DMS53 (cell line): ENCODE measurements around the gene DSE.
A peak's percentile ranks its signal among the peaks of the same experiment; 100 is the strongest.

Experiments used
- DNase-seq: peaks from one replicate; lab custom pipeline; 2025; lab: John Stamatoyannopoulos, UW

DSE gene

GRCh38 chr6:116417661-116418060 is 46.9 kb downstream of the DSE start:
- no peak for DNase-seq

GRCh38 chr6:116419069-116419786 is 48.5 kb downstream of the DSE start:
- DNase-seq, result no peak

DNA sequence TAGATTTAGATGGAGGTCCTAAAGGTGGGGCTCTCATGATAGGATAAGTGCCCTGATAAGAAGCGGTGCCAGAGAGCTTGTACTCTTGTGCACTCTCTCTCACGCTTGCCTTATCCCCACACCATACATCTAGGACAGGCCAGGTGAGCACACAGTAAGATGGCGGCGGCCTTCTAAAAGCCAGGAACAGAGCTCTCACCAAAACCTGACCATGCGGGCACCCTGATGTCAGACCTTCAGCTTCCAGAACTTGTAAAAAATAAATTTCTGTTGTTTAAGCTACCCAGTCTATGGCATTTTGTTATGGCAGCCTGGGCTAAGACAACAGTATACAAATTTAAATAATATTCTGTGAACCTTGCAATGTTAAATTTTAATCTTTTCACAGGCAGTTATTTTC is 49.6 kb downstream of the DSE start:
- no peak for DNase-seq

GRCh38 chr6:116422238-116422637 is 51.5 kb downstream of the DSE start:
- no peak for DNase-seq

- no peak for DNase-seq
Observed at GRCh38 chr6:116424001-116424400, 53.3 kb downstream of the DSE start.

GRCh38 chr6:116426551-116426950 is 55.8 kb downstream of the DSE start:
- no peak for DNase-seq

DNA sequence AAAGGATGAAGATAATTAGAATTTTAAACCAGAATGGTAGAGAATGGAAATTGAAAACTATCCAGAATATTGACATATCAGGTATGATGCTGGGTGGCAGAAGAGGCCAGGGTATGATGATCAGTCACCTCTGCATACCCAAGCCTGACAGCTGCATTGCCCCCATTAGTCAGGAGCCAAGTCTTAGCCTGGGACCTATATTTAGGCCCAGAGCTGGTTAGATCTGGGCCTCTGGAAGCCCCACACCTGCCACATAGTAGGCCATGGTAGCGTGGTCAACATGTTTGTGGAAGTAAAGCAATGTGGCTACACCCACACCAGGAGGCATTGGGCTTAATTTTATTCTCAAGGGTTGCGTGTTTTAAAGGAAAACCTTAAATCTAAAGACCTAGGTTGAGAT is 58.4 kb downstream of the DSE start:
- no peak for DNase-seq

GRCh38 chr6:116430860-116431259 is 60.1 kb downstream of the DSE start:
- no peak for DNase-seq

DNA sequence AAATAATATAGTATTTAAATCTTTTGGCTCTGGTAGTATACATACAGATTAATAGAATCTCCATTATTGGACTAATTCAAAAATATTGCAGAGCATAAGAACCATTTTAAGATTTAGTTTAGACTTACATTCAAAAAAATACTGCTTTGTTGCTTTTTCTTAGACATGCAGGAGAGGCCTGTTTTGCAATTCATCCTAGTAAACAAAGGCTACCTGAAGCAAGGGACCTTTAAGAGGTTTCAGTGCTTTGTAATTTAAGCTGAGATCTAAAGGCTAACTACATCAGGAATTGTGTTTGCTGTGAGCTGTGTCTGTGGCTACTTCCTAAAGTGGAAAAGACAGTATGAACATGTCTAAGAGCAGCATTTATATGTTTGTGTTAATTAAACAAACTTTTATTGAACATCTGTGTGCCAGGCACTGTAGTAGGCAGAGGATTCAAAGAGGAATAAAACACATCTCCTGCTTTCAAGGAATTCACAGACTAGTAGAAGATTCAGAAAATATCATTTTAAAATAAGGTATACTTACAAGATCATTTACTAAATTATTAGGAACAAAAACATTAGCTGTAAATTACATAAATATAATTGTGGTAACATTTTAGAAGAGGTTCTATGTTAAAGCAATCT is 61.3 kb downstream of the DSE start:
- peak; percentile 19 for DNase-seq

- no peak for DNase-seq
Observed at GRCh38 chr6:116433206-116433712, 62.5 kb downstream of the DSE start.

GRCh38 chr6:116434056-116434725 is 63.4 kb downstream of the DSE start:
- no peak for DNase-seq

DNA sequence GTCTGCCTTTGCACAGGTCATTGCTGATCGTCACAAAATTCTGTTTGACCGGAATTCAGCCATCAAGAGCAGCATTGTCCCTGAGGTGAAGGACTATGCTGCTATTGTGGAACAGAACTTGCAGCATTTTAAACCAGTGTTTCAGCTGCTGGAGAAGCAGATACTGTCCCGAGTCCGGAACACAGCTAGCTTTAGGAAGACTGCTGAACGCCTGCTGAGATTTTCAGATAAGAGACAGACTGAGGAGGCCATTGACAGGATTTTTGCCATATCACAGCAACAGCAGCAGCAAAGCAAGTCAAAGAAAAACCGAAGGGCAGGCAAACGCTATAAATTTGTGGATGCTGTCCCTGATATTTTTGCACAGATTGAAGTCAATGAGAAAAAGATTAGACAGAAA is 65.8 kb downstream of the DSE start:
- no peak for DNase-seq

DNA sequence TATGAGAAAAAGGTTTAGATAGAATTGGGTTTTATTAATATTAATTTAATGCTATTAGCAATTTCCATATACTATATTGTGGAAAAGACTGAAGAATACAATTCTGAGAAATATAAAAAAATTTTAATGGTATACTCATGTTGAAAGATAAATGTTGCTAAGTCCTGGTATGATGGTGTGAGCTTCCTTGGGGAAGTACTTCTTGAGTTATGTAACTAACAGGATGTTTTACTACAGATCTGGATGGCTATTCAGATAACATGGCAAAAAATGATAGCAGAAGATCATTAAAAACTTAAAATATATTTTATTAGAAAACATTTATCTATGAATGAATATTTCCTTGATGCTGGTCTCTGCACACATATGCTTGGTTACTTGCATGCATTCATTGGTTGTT is 66.9 kb downstream of the DSE start:
- DNase-seq, result no peak

DNA sequence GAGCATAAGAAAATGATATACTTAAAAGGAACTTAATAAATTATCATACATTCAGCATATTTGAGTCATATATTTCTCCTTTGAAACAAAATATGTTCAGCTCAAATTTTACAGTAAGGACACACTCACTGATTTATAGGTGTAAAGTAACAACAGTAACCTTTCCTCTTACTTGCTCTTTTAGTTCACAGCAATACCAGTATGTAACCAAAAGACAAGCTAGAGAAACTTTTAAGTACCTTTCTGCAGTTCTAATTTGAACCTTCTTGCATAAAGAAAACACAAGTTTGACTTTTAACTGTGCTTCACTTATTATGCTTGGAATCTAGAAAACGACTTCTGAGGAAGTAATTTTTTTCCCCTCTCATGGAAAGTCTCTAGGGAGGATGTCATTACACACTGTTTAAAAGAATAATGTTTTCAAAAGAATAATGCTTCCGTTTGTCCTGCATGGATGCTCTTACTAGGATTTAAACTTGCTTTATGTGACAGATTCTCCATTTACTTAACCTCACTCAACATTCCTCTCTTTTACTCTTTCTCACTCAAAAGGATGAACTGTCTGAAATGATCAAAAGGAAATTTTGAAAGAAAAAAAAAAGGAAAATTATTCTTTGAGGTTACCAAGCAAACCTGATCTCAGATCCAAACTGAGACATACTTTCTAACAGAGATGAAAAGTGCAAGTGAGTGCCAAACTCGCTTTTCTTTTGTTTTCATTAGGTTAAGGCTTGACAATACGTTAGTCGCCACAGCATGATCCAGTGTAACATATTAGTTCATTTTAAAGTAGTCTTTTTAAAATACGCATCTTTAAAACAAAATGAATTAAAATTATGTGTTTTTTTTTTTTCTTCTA is 68.1 kb downstream of the DSE start:
- no peak for DNase-seq

GRCh38 chr6:116439522-116440051 is 68.8 kb downstream of the DSE start:
- no peak for DNase-seq

GRCh38 chr6:116443105-116443504 is 72.4 kb downstream of the DSE start:
- no peak for DNase-seq

GRCh38 chr6:116444092-116444491 is 73.3 kb downstream of the DSE start:
- peak; percentile 68 for DNase-seq

GRCh38 chr6:116444575-116444974 is 73.8 kb downstream of the DSE start:
- peak; percentile 26 for DNase-seq

DNA sequence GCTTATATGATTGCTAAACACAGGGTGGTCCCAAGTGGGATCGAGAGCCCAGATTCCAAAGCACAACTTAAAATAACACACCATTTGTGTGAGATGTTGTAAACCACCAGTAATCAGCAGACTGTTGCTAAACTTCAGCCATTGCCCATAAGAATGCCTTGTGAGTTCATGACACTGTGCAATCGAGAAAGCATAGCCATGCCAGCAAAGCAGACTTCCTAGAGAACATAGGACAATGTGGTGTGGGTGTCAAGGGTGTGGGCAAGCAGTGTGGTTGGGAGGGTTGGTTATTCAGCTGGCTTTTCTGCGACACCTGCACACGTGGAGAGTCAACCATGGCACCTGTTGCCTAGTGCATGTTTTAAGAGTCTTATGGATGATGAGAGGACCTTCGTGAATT is 74.4 kb downstream of the DSE start:
- peak; percentile 62 for DNase-seq

DNA sequence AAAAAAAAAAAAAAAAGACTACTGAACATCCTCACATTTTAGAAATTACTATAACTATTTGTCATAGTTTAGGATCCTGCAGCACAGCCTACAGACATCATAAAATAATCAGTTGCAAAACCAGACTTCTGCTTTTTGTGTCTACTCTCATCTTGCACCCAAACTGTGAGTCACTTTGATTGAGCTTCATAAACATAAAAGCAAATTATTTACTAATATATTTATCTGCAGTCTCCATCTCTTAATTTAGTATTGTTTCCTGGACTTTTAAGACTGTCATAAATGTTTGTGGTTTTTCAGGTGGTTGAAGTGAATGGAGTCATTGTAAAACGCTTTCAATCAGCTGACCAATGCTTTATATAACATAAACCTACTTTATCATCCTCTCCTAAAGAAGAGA is 75.7 kb downstream of the DSE start:
- no peak for DNase-seq

DNA sequence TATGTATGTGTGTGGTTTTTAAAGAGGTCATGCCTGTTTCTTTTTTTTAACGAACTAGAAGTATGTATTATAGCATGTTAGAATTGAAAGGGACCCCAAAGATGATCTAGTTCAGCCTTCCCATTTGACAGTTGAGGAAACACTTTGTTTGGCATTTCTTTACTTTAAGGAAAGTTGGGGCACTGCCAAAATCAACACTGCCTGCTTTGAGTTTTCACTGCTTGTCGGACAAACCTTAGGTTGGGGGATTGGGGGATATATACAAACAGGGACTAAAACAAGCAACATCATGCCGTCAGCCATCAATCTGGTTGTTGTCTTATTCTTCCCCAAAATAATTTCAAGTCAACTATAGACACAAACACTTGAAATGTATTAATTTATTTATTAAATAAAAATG is 76.3 kb downstream of the DSE start:
- DNase-seq, result no peak

- DNase-seq, result peak; percentile 1
Observed at GRCh38 chr6:116447496-116448011, 76.8 kb downstream of the DSE start.
